ENCODE measurements around the gene SPAST. TPM values are rescaled to one million over a fixed set of nuclear protein-coding genes. Genes with fewer than 3 reads are reported as not detected.
"Not testable (repeated sequence)": the region's sequence is repeated elsewhere in the genome, so short reads cannot be mapped to it uniquely, and the experiment has no call there.

Gene SPAST
- total RNA-seq, 1 donor from 2014 or later, result 33.8 TPM

GRCh38 chr2:32182667-32183066 lies 119.3 kb downstream of the SPAST start:
- Mint-ChIP-seq H3K27ac (ENCODE audit: unreplicated experiment) (no peak overlapping the region), H3K27me3 (ENCODE audit: unreplicated experiment) (no peaks in the 10 kb centered on the region), H3K9me3 (ENCODE audit: unreplicated experiment) (no peaks in the 10 kb centered on the region), H3K4me3 (ENCODE audit: unreplicated experiment) (no peak overlapping the region), H3K36me3 (ENCODE audit: low read depth, unreplicated experiment) (peaks cover 8% of the 10 kb centered on the region), H3K4me1 (ENCODE audit: unreplicated experiment) (no peaks in the 10 kb centered on the region)
- DNase-seq (ENCODE audit: low spot score), result no peak
- TF ChIP-seq, protein P1, sequence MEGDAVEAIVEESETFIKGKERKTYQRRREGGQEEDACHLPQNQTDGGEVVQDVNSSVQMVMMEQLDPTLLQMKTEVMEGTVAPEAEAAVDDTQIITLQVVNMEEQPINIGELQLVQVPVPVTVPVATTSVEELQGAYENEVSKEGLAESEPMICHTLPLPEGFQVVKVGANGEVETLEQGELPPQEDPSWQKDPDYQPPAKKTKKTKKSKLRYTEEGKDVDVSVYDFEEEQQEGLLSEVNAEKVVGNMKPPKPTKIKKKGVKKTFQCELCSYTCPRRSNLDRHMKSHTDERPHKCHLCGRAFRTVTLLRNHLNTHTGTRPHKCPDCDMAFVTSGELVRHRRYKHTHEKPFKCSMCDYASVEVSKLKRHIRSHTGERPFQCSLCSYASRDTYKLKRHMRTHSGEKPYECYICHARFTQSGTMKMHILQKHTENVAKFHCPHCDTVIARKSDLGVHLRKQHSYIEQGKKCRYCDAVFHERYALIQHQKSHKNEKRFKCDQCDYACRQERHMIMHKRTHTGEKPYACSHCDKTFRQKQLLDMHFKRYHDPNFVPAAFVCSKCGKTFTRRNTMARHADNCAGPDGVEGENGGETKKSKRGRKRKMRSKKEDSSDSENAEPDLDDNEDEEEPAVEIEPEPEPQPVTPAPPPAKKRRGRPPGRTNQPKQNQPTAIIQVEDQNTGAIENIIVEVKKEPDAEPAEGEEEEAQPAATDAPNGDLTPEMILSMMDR (IDR thresholded peaks at IDR 0.05; ENCODE audit: unreplicated experiment), result no peak

DNA sequence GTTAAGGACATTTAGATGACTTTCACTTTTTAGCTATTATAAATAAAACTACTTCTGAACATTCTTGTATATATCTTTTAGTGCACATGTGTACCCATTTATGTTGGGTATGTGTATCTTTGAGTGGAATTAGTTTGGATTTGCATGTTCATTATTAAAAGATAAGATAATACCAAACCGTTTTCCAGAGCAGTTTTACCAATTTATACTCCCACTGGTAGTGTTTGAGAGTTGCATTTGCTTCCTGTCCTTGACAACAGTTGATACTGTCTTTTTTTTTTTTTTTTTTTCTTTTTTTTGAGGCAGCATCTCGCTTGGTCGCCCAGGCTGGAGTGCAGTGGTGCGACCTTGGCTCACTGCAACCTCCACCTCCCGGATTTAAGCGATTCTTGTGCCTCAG lies 125.7 kb downstream of the SPAST start:
- Mint-ChIP-seq H3K4me1 (ENCODE audit: unreplicated experiment) (no peaks in the 10 kb centered on the region), H3K36me3 (ENCODE audit: low read depth, unreplicated experiment) (peaks cover 8% of the 10 kb centered on the region), H3K4me3 (ENCODE audit: unreplicated experiment) (no peak overlapping the region), H3K27me3 (ENCODE audit: unreplicated experiment) (peaks cover 3% of the 10 kb centered on the region), H3K27ac (ENCODE audit: unreplicated experiment) (no peak overlapping the region), H3K9me3 (ENCODE audit: unreplicated experiment) (no peaks in the 10 kb centered on the region)
- DNase-seq (ENCODE audit: low spot score), result no peak
- TF ChIP-seq, protein P1 (IDR thresholded peaks at IDR 0.05; ENCODE audit: unreplicated experiment), result no peak

- H3K27me3 Mint-ChIP-seq (ENCODE audit: unreplicated experiment), result peaks cover 3% of the 10 kb centered on the region
- no peak overlapping the region for H3K4me3 Mint-ChIP-seq (ENCODE audit: unreplicated experiment)
- no peak overlapping the region for H3K27ac Mint-ChIP-seq (ENCODE audit: unreplicated experiment)
- H3K9me3 Mint-ChIP-seq (ENCODE audit: unreplicated experiment), result no peaks in the 10 kb centered on the region
- DNase-seq (ENCODE audit: low spot score), result no peak
- peaks cover 4% of the 10 kb centered on the region for H3K36me3 Mint-ChIP-seq (ENCODE audit: low read depth, unreplicated experiment)
- H3K4me1 Mint-ChIP-seq (ENCODE audit: unreplicated experiment), result no peaks in the 10 kb centered on the region
- TF ChIP-seq, protein P1 (IDR thresholded peaks at IDR 0.05; ENCODE audit: unreplicated experiment), result no peak
Measured at GRCh38 chr2:32192418-32192817, 129.1 kb downstream of the SPAST start.

DNA sequence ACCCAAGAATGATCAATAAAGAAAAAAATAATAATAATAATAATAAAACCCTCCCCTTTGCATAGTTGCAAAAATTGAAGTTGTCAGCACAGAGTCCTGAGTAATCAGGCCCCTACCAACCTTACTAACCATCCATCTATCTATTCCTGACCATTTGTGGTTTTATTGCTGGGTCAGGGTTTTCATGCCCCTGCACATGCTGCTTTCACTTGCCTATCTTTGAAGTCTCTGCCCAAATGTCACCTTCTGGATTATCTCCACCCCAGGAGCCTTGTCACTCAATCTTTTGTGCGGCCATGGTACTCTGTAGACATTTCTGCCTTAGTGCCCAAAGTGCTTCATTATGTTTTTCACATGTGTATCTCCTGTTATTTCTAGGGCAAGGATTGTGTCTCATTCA lies 137.5 kb downstream of the SPAST start:
- no peak for DNase-seq (ENCODE audit: low spot score)
- Mint-ChIP-seq H3K27ac (ENCODE audit: unreplicated experiment) (no peak overlapping the region), H3K4me3 (ENCODE audit: unreplicated experiment) (no peak overlapping the region), H3K9me3 (ENCODE audit: unreplicated experiment) (no peaks in the 10 kb centered on the region), H3K4me1 (ENCODE audit: unreplicated experiment) (peaks cover 9% of the 10 kb centered on the region), H3K36me3 (ENCODE audit: low read depth, unreplicated experiment) (peaks cover 13% of the 10 kb centered on the region), H3K27me3 (ENCODE audit: unreplicated experiment) (no peaks in the 10 kb centered on the region)
- TF ChIP-seq, protein P1 (IDR thresholded peaks at IDR 0.05; ENCODE audit: unreplicated experiment), result no peak

DNA sequence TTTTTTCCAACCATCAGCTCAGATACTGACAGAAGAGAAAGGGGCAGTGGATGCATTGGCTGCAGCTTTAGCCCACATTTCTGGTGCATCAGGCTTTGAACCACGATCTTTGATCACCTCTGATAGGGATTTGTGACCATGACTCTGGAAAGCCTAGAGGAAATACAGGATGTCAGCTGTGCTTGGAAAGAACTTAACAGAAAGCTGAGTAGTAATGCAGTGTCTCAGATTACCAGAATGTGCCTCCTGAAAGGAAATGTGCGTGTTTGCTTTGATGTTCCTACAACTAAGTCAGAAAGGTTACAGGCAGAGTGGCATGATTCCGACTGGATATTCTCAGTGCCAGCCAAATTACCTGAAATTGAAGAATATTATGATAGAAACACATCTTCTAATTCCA lies 140.1 kb downstream of the SPAST start:
- DNase-seq (ENCODE audit: low spot score); H3K4me3 Mint-ChIP-seq (ENCODE audit: unreplicated experiment); H3K27me3 Mint-ChIP-seq (ENCODE audit: unreplicated experiment); H3K36me3 Mint-ChIP-seq (ENCODE audit: low read depth, unreplicated experiment); H3K27ac Mint-ChIP-seq (ENCODE audit: unreplicated experiment); H3K4me1 Mint-ChIP-seq (ENCODE audit: unreplicated experiment); H3K9me3 Mint-ChIP-seq (ENCODE audit: unreplicated experiment): not testable (repeated sequence)

Other genes starting within 250 kb of the SPAST start
- 59.6 TPM for gene MEMO1, start 52.5 kb upstream of the SPAST start, total RNA-seq (ENCODE audit: unreplicated experiment)
- 70.1 TPM for gene DPY30, start 23.8 kb upstream of the SPAST start, total RNA-seq (ENCODE audit: unreplicated experiment)
- gene SLC30A6, start 102.3 kb downstream of the SPAST start, total RNA-seq (ENCODE audit: unreplicated experiment), result 24.7 TPM
- not detected for gene NLRC4, start 201.3 kb downstream of the SPAST start, total RNA-seq (ENCODE audit: unreplicated experiment)
- gene YIPF4, start 214.3 kb downstream of the SPAST start, total RNA-seq (ENCODE audit: unreplicated experiment), result 58.0 TPM